Psoas muscle (tissue), 8 donors: ENCODE data around the gene ZMYND10. TPM values are rescaled to one million over a fixed set of nuclear protein-coding genes. Genes with fewer than 3 reads are reported as not detected.

Experiments
- ATAC-seq, 4 donors: fragments of 200-7000 bp; cut with Tn5 transposase; one replicate each; pipeline ENCODE4 v1.9.1; 2020; ENCODE audit warnings: moderate library complexity in 3 of 4, mild to moderate bottlenecking in 2 of 4
- DNase-seq, 2 donors: peaks; one replicate each; pipeline ENCODE4 v3.0.0-alpha.2; 2020
- H3K27ac ChIP-seq: fragments of 200-600 bp; one replicate; pipeline ENCODE4 v1.8.0; 2022
- H3K27me3 ChIP-seq, 3 donors: fragments of 200-600 bp in 1 of 3; one replicate each; pipeline versions ENCODE4 v1.6.1 to v1.8.0; 2013 to 2022; ENCODE audit warnings: low read length in 2 of 3, mild to moderate bottlenecking in 2 of 3, moderate library complexity in 1 of 3; ENCODE audit not compliant: insufficient read depth in 3 of 3
- H3K36me3 ChIP-seq, 2 donors: fragments of 200-600 bp in 1 of 2; one replicate each; pipeline versions ENCODE4 v1.6.1 to v1.8.0; 2013 to 2022; ENCODE audit warnings: low read depth in 1 of 2, mild to moderate bottlenecking in 1 of 2, moderate library complexity in 1 of 2; ENCODE audit not compliant: insufficient read depth in 1 of 2
- H3K4me1 ChIP-seq: fragments of 200-600 bp; one replicate; pipeline ENCODE4 v1.8.0; 2022
- H3K4me3 ChIP-seq: fragments of 200-600 bp; one replicate; pipeline ENCODE4 v1.8.0; 2022; ENCODE audit warnings: mild to moderate bottlenecking
- H3K9me3 ChIP-seq: fragments of 200-600 bp; one replicate; pipeline ENCODE4 v1.8.0; 2022
- CTCF ChIP-seq: fragments of 200-600 bp; IDR thresholded peaks from one replicate; pipeline ENCODE4 v1.8.0; 2022; ENCODE audit warnings: antibody characterized with exemption
- WGBS, 3 donors: extraction: QIAGEN DNeasy Blood & Tissue Kit; methylation state at CpG; one replicate each; pipeline versions ENCODE4 v1.1.6 to v1.1.7; 2013; 5-methylcytosine and 5-hydroxymethylcytosine counted together
- intact Hi-C, 2 donors: fragments of 100-400 bp; cut with DNase I; formaldehyde crosslinking; loops; one replicate each; pipeline versions ENCODE4 v1.11.0 to v1.14.2; 2022
- polyA plus RNA-seq, 3 donors: library from polyadenylated mRNA; stranded (reverse); fragments of 200-250 nt; gene quantifications; one replicate each; pipeline ENCODE4 v1.2.3, GENCODE V29; 2013
- total RNA-seq, 4 donors: library from RNA; stranded (reverse); fragmentation: NEBNext Ultra II Directional in 2 of 4; extraction: Animal tissue kit (Norgen Biotek cat#: 25700) in 2 of 4; gene quantifications; one replicate each; pipeline versions ENCODE4 v1.2.1 to v1.2.4, GENCODE V29; 2021 to 2023
- donor health status: healthy with polysubstance abuse.
- donor health status: DM: no; HTN: no; CAD: no; lungs with moderate emphysema.
- donor health status: Bipolar disorder and iron deficiency.
- donor health status: healthy.
- donor health status: DM: yes; HTN: yes; CAD: no.
- donor health status: DM: no; HTN: no; CAD: no.
- donor health status: DM: no; HTN: no; CAD: no.
- donor health status: DM: yes; HTN: yes; CAD: no.

Gene ZMYND10
- total and polyA plus RNA-seq, 7 donors, result 0.23 to 0.99 (median 0.51) TPM

GRCh38 chr3:50358911-50359759 lies 13.6 kb upstream of the ZMYND10 start, which contains the start of gene TMEM115:
TMEM115 (minus strand) TSS chr3:50359521; CDS start chr3:50359063, 458 bp downstream.
- H3K27ac ChIP-seq, result peak within 1 kb of the TSS; percentile 95

GRCh38 chr3:50358355-50358910 lies 12.9 kb upstream of the ZMYND10 start:
- H3K4me1 ChIP-seq, result peaks cover 44% of the 10 kb centered on the region
- no peaks in the 10 kb centered on the region for H3K27me3 ChIP-seq
- no peak for TF ChIP-seq CTCF
- H3K27ac ChIP-seq, result peak overlapping the region; percentile 95
- H3K4me3 ChIP-seq, result peak overlapping the region; percentile 82
- H3K36me3 ChIP-seq, result peaks cover 4 to 38% of the 10 kb centered on the region in 2 donors
- intact Hi-C loops, result no loop called here
- DNase-seq (no peak), ATAC-seq (no peak)
- H3K9me3 ChIP-seq, result no peaks in the 10 kb centered on the region
- 39 to 45% (median 41%) methylated on average over 23 to 24 of the region's 24 CpGs for WGBS, 3 donors

More at GRCh38 chr3:50358911-50359759, 13.6 kb upstream of the ZMYND10 start, which contains the start of gene TMEM115:
- WGBS, 3 donors, result 0 to 1% (median 1%) methylated on average over 53 to 64 of the region's 64 CpGs
- peaks cover 0 to 31% of the 10 kb centered on the region in 2 donors for H3K36me3 ChIP-seq
- intact Hi-C loops, result no loop called here
- peak; percentile 96 to 98 (median 96) for ATAC-seq
- peak within 1 kb of the TSS; percentile 82 for H3K4me3 ChIP-seq
- no peak for TF ChIP-seq CTCF
- peaks cover 37% of the 10 kb centered on the region for H3K4me1 ChIP-seq
- no peaks in the 10 kb centered on the region for H3K27me3 ChIP-seq
- H3K9me3 ChIP-seq, result no peaks in the 10 kb centered on the region
- peak; percentile 96 to 98 for DNase-seq

- no peak for DNase-seq
- no peak for TF ChIP-seq CTCF
- H3K4me3 ChIP-seq, result peak overlapping the region; percentile 82
- no peaks in the 10 kb centered on the region for H3K9me3 ChIP-seq
- peaks cover 46% of the 10 kb centered on the region for H3K4me1 ChIP-seq
- intact Hi-C loops, result no loop called here
- ATAC-seq, result no peak
- WGBS, 3 donors, result 41 to 90% (median 53%) methylated on average over 1 of the region's 1 CpG
- H3K27me3 ChIP-seq, result no peaks in the 10 kb centered on the region
- peak overlapping the region; percentile 95 for H3K27ac ChIP-seq
- H3K36me3 ChIP-seq, result peaks cover 5 to 47% of the 10 kb centered on the region in 2 donors
Observed at GRCh38 chr3:50357481-50357880, 11.9 kb upstream of the ZMYND10 start.

- Histone ChIP-seq H3K27ac (peak overlapping the region; percentile 95), H3K36me3 (peaks cover 5 to 47% of the 10 kb centered on the region in 2 donors), H3K27me3 (no peaks in the 10 kb centered on the region), H3K4me3 (peak overlapping the region; percentile 82), H3K4me1 (peaks cover 50% of the 10 kb centered on the region), H3K9me3 (no peaks in the 10 kb centered on the region)
- peak in 3 of 4 donors; percentile 21 to 44 (median 39) for ATAC-seq
- peak in 1 of 2 donors; percentile 67 for DNase-seq
- intact Hi-C loops, result no loop called here
- 13 to 31% (median 18%) methylated on average over 5 of the region's 5 CpGs for WGBS, 3 donors
- TF ChIP-seq CTCF, result no peak
Observed at GRCh38 chr3:50356553-50356952, 11.0 kb upstream of the ZMYND10 start.
